NCI-H1417 treated with DMSO at 0.1 percent for 48 hours (cell line): ENCODE results near the gene ARHGAP24.
"Not testable (repeated sequence)": the region's sequence is repeated elsewhere in the genome, so short reads cannot be mapped to it uniquely, and the experiment has no call there.

Source experiments
- DNase-seq: peaks from one replicate; lab custom pipeline; 2025; lab: John Stamatoyannopoulos, UW

ARHGAP24 gene

DNA sequence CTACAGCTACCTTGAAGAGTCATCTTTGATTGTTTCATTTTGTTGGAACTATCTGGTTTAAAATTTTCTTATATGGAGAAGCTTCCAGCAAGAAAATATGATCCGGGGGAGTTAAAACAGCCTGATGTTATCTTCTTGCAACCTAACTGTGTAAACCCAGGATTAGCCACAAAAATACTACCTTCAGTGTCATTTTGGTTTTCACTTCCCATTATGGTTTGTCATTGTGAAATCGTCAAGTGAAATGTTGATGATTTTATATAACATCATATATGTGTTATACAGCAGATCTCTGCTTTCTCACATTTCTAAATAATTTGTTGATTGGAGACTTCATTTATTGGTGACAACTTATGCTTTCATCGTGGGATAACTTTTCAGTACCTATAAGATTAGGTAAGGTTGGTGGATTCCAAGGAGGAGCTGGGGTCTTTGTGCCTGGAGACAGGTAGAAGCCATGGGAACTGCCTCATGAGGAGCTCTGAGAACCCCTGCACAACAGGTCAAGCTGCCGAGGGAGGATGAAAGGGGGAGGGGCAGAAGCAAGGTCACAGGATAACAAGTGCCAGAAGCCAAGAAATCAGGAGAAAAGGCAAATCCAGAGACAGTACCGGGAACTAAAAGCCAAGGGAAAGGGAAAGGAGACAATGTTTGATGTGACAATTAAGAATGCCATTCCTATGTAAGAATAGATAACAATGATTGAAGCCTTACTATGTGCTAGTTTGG lies 7.2 kb downstream of the ARHGAP24 start:
- no peak for DNase-seq

- no peak for DNase-seq
Observed at GRCh38 chr4:85486425-85487086, 11.6 kb downstream of the ARHGAP24 start.

GRCh38 chr4:85488416-85488815 lies 13.5 kb downstream of the ARHGAP24 start:
- DNase-seq: no peak

DNA sequence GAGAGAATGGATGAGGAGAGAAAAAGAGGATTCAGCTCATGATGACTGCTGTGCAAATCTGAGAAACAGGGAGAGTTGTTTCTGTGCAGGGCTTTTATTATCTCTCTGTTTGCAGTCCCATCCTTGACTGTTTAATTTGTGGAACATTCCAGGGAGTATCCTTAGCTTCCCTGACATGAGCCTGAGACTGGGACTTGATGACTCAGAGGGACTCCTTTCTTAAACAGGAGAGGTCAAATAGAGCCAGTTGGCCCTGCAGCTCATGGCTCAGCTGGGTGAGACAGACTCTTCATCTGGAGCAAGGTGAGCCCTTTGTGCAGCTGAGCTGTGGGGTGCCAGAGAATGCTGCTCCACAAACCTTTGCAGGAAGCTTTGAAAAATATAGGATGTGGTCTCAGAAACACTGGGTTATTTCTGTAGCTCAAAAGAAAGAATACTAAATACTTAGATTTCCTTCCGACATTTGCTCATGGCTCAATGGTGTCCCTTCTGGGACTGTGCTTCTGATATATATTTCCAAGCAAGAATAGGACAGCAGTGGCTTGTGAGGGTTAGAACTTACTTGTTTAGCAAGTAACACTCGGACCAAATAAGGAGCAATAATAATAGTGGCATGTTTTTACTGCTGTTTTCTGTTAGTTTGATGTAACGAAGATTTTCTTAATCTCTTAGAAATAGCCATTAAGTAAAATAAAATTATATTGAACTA lies 14.5 kb downstream of the ARHGAP24 start:
- no peak for DNase-seq

DNA sequence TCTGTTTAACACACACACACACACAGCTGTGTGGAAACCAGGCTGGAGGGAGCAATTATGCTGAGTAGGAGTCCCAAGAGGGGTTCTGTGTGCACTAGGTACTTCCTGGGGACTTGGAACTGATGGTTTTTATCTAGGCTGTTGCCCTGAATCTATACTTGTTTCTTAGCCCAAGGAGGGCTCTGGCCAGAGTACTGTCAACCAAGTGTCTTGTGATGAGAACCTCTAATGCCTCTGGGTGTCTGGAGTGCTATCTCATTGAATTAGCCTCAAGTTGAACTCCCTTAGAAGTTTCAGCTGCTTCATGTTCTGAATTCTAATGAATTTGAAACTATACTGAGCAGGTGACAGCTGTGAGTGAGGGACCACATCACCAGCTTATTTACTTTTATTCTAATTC lies 16.6 kb downstream of the ARHGAP24 start:
- no peak for DNase-seq

GRCh38 chr4:85492336-85492735 lies 17.4 kb downstream of the ARHGAP24 start:
- no peak for DNase-seq

DNA sequence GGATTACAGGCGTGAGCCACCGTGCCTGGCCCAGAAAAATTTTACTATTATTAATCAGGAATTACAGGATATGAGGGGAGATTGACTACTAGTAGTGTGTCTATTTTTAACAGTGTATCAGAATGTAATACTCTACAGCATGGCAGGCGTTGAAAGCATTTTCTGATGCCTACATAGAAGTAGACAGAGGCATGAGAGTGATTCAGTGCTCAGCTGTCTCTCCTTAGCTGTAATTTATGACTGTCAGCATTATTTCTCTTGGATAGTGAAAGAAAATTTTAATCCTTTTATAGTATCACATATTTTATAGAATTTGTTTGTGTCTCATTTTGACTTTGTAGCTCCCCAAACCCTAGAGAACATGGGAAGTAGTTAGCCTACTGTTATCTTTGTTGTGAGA lies 20.7 kb downstream of the ARHGAP24 start:
- DNase-seq: no peak

DNA sequence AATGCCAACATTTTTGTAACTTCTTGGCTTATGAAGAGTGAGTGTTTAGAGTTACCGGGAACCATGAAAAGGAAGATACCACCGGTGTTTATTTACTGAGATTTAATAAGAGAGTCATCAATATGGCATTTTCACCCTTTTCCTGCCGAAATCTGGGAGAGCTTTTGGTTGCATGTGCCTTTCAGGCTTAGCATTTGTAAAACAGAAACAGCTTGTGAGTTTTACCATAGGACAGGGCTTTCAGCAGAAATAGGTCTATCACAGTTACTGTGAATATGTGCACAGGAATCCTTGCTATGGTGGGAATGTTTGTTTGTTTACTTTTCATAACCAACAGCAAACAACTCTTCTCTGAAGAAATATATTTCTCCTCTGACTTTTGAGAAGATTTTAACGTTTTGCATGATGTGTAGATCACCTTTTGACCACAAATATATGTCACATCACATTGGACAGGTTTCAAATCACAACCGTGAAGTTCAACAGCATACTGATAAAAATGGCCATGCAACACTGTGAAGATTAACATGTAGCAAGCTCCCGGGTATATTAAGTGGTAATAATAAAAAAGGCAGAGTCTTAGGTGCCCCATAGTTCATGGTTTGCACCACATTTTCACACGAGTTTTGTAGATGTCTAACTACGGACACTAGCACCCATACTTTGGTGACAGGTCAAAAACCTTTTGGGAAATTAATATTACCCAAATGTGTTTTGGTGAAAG lies 21.3 kb downstream of the ARHGAP24 start:
- no peak for DNase-seq

DNA sequence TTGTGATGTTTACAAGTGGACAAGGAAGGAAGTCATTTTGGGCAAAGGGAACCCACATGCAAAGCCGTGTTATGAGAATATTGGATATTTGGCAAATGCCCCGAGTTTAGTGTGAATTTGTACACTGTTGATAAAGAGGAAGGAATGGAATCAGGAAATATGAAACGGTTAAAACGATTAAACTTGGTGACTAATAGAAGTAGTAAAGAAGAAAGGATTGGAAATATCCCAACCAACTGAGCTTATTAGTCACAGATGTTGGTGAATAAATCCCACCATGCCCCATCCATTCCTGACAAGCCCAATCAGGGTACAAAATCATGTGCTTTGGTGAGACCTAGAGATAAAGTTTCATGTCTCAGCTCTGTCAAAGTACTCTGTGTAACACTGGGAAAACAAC lies 22.0 kb downstream of the ARHGAP24 start:
- DNase-seq: no peak

GRCh38 chr4:85498068-85498733 lies 23.3 kb downstream of the ARHGAP24 start:
- no peak for DNase-seq

DNA sequence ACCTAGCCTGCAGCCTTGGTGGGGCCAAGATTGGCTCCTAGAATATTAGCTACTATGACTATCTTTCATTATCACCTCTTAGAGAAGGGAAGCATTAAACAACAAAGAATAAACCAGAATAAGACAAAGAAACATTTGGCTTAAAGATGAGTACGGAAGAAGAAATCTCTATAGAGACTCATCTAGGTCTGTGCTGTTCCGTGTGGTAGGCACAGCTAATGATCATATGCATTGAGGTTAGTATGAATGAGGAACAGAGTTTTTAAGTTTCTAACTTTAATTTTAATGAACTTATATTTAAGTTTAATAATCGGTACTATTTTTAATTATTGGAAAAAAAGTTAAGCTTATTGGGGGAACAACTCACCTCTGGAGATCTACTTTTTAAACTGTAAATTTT lies 24.6 kb downstream of the ARHGAP24 start:
- DNase-seq: no peak

DNA sequence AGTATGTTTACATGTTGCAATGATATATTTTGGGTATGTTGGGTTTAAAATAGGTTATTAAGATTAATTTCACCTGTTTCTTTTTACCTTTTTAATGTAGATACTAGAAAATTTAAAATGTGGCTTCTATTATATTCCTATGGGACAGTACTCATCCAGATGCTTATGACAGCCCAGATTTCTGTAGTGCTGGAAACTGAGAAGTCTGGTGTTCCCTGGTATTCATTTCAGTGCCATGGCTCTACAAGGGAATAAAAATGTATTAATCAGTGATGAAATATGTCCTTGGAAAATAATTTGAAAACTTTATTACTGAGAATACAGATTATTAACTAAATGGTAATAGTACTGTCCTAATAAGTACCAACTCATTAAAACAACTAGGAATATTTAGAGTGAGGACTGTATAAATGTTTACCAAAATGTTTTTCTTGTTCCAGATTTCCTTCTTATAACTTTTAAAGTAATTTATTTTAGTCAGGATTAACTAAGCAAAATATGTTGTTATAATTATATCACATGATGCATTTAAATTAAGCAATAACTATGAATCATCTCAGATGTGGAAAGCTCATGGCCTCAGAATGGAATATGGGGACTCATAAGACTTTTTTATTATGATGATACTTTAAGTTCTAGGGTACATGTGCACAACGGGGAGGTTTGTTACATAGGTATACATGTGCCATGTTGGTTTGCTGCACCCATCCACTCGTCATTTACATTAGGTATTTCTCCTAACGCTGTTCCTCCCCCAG lies 25.3 kb downstream of the ARHGAP24 start:
- DNase-seq: no peak

GRCh38 chr4:85501145-85501544 lies 26.2 kb downstream of the ARHGAP24 start:
- DNase-seq: not testable (repeated sequence)

DNA sequence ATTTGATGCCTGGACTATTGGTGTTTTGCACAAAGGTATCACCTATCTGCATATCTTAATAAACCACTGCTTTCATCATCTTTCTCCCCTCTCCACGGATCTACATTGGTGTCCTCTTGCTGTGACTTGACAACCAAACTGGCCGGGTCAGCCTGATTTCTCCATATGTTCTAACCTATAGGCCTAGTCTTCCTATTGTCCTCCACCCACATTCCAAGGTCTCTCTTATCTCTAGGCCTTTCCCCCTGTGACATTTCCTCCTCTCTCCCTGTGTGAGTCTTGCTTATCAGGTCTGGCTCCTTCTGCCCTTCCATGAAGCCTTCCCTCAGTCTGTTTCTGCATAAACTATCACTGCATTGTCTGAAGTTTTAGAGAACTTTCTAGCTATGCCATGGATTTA lies 33.7 kb downstream of the ARHGAP24 start:
- no peak for DNase-seq

DNA sequence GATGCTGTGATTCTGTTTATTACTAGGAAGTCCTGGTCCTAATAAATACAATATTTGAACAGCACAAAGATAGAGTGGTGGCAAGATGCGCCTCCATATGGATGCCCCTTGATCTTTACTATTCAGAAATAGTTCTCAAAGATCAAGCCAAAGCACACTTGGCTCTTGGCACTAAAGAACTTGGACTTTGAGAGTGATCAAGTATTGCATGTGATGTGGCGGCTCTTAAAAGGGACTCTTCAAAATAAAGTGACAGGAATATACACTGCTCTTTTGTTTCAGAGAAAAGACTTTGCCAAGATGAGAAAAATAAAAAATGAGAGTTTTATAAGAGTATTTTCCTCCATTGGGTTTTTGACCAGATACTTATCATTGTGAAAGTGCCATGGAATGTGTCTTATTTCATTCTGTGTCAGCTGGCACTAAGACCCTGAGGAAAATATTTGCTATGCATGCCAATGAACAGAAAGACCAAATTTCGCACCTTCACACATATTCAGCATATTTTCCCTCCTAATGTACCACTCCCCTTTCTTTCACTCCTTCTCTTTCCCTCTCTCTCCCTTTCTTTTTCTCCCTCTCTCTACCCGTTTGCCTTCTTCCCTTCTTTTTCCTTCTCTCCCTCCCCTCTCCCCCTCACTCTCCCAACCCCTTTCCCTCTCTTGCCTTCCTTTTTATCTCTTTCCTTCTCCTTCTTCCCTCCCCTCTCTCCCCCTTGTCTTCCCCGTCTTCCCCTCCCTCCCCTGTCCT lies 35.1 kb downstream of the ARHGAP24 start:
- DNase-seq: no peak

- DNase-seq: no peak
Observed at GRCh38 chr4:85510632-85510984, 35.7 kb downstream of the ARHGAP24 start.

DNA sequence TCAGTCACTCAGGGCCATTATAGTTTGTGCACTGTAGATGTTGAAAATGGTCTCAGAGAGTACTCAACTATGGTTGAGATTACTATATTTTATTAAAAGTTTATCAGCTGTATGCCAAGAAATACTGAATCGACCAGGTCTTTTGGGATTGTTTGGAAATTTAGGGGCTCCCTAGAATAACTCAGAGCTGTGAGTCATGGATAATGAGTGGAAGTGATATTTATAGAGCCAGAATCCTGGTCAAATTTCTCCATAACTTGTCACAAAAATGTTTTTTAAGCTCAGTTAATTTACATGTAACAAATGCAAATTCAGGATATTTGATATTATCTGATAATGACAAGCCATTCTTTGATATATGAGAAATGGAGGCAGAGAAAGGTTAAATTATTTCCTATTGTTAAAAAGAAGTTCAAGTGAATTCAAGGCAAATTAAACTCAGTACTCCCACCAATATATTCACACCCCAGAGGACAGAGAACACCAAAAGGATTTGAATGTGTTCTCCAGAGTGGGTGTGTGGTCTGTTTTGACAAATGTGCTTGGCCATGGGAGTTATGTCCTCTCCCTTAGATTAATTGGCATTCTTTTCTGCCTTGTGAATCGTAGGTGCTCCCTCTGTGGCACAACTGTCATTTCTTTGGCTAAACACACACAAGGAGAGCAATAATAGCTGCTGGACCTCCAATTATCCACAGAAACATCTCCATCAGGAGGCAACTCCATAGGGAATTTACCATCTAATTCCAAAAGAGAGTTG lies 37.7 kb downstream of the ARHGAP24 start:
- DNase-seq: no peak

DNA sequence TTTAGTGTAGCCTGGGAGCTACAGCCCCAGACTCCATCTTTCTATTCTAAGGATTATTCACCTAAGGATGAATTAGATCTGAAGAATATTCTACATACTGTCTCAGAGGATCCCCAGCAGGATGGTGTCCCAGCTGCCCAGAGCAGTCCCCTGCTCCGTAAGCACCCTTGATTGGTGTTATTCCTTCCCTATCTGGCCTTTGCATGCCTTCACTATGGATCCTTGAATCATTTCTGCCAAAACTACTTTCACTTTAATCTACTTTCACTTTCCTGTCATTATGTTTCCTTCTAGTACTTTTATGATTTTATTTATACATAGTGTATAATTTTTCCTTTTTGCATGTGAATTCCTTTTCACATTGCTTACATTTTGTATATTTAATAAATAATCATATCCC lies 39.2 kb downstream of the ARHGAP24 start:
- no peak for DNase-seq

DNA sequence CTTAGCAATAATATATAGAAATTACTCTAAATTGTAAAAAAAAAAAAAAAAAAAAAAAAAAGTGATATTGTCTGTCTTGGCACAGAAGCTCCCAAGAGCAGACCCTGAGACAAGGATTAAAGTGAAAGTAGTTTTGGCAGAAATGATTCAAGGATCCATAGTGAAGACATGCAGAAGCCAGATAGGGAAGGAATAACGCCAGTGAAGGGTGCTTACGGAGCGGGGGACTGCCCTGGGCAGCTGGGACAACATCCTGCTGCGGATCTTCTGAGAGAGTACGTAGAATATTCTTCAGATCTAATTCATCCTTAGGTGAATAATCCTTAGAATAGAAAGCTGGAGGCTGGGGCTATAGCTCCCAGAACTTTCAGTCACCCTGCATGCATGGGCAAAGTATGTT lies 39.8 kb downstream of the ARHGAP24 start:
- no peak for DNase-seq

- DNase-seq: no peak
Observed at GRCh38 chr4:85515701-85516100, 40.8 kb downstream of the ARHGAP24 start.
